GM21515 (cell line): ENCODE data around the gene ARMC5.
"Not testable (repeated sequence)": the region's sequence is repeated elsewhere in the genome, so short reads cannot be mapped to it uniquely, and the experiment has no call there.

Experiments used
- ATAC-seq: cut with Tn5 transposase; IDR thresholded peaks from one replicate; pipeline ENCODE4 v1.9.1; 2021; ENCODE audit not compliant: unreplicated experiment

Gene ARMC5

DNA sequence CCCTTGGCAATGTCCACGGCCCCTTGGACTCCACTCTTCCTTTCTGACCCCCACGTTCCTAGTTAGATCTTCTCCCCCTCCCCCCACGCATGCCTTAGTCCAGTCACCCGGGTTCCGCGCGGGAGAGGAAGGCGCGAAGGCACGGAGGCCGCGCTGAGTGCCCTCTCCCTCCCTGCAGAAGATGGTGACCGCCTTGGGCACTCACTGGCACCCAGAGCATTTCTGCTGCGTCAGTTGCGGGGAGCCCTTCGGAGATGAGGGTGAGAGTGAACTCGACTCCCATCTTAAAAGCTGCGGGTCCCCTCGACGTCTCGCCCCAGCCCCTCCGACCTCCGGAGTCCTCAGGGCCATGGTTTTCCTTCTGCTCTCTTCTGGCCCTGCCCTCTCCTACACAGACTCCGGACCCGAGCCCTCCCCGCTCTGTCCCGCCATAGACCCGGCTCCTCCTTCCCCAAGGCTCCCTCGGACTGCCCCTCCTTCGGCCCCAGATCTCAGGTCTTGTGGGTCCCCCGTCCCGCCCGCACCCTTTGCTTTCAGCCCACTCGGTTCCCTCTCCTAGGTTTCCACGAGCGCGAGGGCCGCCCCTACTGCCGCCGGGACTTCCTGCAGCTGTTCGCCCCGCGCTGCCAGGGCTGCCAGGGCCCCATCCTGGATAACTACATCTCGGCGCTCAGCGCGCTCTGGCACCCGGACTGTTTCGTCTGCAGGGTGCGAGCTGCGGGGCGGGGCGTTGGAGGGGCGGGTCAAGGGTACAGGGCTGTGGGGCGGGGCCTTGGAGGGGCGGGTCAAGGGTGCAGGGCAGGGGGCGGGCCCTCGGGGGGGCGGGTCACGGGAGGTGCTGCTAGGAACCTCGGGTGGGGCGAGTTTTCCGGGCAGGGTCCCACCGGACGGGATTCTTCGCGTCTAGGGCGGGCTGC lies 17.3 kb downstream of the ARMC5 start:
- peak; percentile 52 for ATAC-seq

DNA sequence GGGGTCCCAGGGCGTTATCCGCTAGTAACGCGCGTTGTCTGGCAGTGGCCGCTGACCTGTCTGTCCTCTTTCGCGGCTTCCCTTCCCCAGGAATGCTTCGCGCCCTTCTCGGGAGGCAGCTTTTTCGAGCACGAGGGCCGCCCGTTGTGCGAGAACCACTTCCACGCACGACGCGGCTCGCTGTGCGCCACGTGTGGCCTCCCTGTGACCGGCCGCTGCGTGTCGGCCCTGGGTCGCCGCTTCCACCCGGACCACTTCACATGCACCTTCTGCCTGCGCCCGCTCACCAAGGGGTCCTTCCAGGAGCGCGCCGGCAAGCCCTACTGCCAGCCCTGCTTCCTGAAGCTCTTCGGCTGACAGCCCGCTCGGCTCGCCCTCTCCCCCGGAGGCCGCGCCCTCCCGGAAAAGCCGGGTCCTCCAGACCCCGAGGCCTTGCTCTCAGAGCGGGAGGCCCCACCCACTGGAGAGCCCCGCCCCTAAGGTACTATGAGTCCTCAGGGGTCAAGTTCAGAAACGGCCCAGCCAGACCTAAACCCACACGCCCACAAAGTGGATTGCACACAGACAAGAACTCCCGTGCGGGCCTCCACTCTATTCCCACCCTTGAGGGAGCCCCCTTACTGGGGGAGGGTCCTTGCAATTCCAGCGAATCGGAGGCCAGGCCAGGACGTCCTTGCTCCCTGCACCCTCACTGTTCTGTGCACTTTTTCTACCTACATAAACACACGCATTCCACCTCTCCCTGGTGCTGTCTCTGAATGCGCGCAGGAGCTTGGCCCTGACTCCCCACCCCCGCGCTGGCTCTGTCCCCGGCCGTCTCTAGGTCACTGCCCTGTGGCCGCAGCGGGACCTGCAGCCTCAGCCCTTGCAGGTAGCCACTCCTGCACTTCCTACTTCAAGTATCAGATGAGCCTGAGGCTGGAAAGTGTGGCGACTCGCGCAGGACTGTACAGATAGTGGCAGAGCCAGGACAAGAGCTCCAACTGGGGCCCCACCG lies 18.2 kb downstream of the ARMC5 start:
- ATAC-seq = no peak

DNA sequence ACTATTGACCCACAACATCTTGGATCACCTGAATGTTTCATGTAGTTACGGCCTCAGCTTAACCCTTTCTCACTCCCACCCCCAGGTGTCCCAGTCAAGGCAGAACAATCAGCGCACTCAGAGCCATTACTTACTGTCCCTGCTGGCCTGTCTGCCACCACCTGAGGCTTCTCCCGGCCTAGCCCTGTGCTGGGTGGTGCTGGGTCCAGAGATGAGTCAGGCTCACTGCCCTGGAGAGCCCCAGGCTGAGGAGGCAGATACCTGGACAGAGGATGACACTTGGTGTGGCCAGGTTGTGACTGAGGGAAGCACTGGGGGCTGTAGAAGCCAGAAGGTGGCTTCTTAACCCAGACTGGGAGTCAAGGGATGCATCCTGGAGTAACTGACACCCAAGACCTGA lies 19.7 kb downstream of the ARMC5 start:
- ATAC-seq = no peak

DNA sequence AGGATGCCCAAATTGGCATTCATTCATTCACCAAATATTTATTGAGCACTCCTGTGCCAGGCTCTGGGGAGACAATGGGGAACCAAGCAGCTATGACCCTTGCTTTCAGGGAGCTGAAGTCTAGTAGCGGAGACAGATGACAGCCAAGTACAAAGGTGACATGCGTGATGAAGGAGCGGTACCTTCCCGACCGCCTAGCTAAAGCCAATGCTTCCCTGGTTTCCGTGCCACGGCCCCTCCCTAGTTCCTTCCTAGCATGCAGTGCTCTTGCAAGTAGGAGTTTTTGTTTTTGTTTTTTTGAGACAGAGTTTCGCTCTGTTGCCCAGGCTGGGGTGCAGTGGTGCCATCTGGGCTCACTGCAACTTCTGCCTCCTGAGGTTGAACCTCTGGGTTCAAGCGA lies 20.4 kb downstream of the ARMC5 start:
- no peak for ATAC-seq

DNA sequence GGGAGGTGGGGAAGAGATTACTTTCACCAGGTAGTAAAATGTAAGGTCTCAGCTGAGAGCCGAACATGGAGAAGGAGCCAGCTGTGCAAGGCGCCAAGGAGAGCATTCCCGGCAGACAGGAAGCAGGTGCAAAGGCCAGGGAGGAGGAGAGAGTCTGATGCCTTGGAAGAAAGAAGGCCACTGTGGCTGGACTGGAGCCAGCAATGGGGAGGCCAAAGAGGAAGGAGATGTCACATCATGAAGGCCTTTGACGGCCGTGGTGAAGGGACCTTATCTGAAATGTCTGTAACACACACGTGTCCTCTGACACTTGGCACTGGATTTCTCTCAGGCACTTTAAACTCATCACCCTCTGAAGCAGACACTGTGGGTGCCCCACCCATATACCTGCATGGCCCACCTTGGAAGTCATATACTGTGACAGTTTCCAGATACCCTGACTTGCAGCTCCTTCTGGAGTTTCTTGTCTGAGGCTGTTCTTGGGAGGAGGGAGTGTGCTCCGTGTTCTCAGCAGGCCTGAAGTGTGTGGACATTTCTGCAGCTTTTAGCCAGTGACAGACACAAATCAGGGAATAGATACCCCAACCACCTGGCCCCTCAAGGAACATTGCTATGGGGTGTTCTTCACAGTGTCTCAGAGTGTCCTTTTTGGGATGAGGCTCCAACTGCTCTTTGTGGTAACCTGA lies 21.7 kb downstream of the ARMC5 start:
- no peak for ATAC-seq

DNA sequence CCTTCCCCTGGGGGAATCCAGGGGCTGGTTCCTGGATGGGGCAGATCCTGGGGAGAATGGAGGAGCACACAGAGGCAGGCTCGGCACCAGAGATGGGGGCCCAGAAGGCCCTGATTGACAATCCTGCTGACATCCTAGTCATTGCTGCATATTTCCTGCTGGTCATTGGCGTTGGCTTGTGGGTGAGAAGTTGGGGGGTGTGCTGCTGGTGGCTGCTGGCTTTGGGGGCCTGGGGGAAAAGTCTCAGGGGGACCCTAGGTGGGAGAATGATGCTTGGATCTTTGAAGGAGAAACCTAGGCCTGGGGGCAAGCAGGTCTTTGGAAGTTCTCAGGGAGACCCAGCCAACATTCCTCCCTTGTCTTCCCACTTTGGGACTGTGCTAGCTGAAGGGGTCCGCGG lies 23.8 kb downstream of the ARMC5 start, which contains the start of gene SLC5A2:
Gene SLC5A2, plus strand, starts transcription at position 43 of the 400 bp plus-strand sequence. Its CDS starts 14 bp downstream, at position 57.
- ATAC-seq = no peak

DNA sequence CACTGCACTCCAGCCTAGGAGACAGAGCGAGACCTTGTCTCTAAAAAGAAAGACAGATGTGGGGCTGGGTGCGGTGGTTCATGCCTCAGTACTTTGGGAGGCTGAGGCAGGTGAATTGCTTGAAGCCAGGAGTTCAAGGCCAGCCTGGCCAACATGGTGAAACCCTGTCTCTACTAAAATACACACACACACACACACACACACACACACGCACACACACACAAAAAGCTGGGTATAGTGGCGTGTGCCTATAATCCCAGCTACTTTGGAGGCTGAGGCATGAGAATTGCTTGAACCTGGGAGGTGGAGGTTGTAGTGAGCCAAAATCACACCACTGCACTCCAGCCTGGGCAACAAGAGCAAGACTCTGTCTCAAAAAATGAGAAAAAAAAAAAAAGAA lies 24.7 kb downstream of the ARMC5 start:
- not testable (repeated sequence) for ATAC-seq

DNA sequence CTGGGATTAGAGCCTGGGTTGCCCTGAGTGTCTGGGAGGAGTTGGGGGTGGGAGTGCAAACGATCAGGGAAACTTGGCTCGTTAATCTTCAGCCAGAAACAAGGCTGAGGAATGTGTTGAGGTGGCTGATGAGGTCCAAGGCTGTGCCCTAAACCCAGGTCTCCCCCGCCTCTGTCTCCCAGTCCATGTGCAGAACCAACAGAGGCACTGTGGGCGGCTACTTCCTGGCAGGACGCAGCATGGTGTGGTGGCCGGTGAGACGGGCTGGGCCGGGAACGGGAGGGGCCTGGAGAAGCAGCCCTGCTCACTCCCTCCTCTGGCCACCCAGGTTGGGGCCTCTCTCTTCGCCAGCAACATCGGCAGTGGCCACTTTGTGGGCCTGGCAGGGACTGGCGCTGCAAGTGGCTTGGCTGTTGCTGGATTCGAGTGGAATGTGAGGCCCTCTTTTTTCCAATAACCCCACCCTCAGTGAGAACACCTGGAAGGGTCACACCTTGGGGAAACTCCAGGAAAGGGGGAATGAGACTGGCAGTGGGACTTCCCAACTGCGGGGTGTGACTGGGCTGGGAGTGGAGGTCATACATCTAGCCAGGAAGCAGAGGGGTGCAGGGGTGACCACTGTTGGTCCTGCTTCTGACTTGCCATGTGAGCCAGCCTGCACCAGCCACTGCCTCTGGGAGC lies 25.3 kb downstream of the ARMC5 start:
- no peak for ATAC-seq

DNA sequence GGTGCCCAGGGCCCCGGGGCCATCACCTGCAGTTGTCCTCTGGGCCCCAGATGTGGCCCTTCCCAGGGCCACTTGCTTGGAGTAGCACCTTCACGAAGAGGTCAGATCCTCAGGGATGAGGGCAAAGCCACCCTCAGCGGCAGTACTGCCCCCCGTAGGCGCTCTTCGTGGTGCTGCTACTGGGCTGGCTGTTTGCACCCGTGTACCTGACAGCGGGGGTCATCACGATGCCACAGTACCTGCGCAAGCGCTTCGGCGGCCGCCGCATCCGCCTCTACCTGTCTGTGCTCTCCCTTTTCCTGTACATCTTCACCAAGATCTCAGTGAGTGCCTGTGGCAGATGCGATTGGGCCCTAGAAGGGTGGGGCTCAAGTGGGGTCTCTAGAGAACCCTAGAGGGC lies 26.3 kb downstream of the ARMC5 start:
- no peak for ATAC-seq

DNA sequence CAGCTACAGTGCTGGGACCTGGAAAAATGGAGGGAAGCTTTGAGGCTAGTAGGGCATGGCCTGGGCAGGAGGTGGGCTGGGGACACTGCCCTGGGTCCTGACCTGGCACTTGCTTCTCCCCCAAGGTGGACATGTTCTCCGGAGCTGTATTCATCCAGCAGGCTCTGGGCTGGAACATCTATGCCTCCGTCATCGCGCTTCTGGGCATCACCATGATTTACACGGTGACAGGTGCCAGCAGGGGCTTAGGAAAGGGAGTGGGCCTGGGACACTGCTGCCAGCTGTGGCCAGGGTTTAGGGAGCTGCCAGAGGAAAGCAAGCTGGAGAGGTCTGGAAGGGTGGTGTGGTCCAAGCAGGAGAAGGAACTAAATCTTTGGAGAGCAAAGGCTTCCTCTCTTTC lies 26.7 kb downstream of the ARMC5 start:
- no peak for ATAC-seq

DNA sequence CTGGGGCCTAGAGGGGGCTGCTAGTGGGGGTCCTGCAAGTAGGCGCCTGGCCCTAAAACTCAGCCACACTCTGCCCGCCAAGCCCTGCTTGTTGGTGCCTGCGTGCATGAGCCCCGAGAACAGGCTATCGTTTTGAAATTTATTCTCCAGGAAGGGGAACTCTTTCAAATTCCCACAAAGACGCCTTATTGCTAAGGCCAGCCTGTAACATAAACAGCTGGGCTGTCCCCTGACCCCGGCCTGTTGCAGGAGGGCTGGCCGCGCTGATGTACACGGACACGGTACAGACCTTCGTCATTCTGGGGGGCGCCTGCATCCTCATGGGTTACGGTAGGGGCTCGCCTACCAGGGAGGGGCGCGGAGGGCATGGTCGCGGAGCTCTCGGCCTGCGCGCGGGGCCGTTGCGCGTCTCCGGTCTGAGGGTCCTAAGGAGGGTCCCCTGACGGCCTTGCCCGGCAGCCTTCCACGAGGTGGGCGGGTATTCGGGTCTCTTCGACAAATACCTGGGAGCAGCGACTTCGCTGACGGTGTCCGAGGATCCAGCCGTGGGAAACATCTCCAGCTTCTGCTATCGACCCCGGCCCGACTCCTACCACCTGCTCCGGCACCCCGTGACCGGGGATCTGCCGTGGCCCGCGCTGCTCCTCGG lies 27.9 kb downstream of the ARMC5 start:
- no peak for ATAC-seq

DNA sequence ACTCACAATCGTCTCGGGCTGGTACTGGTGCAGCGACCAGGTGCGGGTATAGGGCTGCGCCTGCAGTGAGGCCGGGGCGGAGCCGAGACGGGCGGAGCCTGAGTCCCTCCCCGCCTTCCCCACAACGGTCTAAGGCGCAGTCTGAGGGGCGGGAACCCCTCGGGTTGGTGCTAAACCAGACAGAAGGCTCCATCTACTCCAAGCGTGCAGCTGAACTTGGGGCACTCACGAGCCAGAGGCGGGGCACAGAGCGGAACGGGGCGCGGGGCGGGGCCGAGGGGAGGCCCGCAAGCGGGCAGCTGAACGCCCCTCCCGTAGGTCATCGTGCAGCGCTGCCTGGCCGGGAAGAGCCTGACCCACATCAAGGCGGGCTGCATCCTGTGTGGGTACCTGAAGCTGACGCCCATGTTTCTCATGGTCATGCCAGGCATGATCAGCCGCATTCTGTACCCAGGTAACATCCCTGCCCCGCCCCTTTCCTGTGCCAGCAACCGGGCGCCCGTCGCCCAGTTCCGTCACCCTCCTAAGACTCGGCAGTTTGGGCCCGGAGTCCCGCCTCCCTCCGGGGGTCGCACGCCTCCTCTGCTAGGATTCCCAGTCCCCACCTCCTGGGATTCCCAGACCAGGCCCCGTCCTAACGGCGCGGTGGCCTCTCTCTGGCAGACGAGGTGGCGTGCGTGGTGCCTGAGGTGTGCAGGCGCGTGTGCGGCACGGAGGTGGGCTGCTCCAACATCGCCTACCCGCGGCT lies 28.6 kb downstream of the ARMC5 start:
- ATAC-seq = peak; percentile 57

DNA sequence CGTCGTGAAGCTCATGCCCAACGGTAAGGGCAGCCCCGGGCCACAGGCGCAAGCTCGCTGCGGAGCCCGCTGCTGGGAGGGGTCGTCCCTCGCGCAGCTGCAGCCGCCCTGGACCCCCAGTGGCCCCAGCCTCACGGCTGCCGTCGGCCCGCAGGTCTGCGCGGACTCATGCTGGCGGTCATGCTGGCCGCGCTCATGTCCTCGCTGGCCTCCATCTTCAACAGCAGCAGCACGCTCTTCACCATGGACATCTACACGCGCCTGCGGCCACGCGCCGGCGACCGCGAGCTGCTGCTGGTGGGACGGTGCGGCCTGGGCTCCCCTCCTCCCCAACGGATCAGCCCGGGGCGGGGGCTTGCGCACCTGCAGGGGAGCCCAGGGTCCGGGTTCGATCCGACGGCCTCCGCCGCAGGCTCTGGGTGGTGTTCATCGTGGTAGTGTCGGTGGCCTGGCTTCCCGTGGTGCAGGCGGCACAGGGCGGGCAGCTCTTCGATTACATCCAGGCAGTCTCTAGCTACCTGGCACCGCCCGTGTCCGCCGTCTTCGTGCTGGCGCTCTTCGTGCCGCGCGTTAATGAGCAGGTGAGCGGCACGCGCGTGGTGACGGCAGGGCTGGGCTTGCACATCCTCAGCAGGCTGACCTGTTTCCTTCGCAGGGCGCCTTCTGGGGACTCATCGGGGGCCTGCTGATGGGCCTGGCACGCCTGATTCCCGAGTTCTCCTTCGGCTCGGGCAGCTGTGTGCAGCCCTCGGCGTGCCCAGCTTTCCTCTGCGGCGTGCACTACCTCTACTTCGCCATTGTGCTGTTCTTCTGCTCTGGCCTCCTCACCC lies 29.4 kb downstream of the ARMC5 start:
- no peak for ATAC-seq

DNA sequence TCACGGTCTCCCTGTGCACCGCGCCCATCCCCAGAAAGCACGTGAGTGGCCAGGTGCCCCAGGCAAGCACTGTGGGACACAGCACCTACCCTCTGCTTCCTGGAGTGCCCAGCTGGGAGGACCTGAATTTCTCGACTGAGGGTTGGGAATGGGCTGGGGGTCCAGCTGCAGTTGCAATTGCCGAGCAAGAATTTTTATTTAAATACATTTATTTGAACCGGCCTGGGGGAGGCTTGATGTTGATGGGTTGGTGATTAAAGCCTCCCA lies 29.9 kb downstream of the ARMC5 start:
- no peak for ATAC-seq

DNA sequence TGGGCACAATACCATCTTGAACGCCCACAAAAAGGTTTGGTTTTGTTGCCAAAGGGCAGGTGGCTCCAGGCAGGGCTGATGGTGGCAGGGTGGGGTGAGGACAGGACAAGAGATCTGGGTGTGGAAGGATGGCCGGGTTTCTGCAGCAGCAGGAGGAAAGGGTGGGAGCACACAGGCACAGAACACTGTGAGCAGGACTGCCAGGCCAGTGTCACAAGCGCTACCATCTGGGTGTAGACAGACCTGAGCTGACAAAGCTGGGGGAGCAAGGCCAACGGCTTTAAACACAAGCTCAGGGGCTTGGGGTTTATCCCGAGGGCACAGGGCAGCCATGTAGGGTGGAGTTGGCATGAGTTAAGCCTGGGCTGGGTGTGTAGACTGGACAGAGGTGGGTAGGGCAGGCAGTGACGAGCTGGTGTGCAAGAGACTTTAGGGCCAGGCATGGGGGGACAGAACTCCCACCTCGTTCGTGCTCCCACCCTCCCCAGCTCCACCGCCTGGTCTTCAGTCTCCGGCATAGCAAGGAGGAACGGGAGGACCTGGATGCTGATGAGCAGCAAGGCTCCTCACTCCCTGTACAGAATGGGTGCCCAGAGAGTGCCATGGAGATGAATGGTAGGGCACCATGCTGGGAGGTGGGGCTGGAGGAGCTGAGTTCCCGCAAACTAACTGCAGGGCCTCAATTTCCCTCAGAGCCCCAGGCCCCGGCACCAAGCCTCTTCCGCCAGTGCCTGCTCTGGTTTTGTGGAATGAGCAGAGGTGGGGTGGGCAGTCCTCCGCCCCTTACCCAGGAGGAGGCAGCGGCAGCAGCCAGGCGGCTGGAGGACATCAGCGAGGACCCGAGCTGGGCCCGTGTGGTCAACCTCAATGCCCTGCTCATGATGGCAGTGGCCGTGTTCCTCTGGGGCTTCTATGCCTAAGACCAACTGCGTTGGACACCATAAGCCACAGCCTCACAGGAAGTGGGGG lies 30.6 kb downstream of the ARMC5 start:
- no peak for ATAC-seq

DNA sequence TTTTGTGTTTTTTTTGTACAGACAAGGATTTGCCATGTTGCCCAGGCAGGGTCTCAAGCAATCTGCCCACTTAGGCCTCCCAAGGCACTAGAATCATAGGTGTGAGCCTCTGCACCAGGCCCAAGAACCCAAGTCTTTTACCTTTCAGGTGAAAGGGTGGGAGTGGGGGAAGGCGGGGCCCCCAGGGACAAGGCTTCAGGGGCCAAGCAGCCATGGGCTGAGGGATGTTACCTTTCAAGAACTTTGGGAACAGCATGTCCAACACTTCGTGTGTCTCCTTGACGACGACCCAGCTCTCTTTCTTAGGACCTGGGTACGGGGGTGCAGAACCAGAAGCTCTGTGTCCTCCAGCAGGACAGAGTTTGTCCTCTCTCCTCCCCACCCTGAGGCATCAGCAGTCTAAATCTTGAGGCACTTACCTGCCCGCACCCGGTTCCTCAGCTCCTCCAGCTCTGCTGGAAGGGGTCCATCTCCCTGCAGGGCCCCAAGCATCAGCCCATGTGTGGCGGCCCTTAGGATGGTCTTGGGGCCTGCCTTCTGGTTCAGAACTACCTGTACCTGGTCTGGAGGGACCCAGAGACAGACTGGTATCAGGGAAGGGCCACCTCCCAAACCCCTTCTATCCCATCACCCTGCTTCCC lies 32.6 kb downstream of the ARMC5 start:
- no peak for ATAC-seq

DNA sequence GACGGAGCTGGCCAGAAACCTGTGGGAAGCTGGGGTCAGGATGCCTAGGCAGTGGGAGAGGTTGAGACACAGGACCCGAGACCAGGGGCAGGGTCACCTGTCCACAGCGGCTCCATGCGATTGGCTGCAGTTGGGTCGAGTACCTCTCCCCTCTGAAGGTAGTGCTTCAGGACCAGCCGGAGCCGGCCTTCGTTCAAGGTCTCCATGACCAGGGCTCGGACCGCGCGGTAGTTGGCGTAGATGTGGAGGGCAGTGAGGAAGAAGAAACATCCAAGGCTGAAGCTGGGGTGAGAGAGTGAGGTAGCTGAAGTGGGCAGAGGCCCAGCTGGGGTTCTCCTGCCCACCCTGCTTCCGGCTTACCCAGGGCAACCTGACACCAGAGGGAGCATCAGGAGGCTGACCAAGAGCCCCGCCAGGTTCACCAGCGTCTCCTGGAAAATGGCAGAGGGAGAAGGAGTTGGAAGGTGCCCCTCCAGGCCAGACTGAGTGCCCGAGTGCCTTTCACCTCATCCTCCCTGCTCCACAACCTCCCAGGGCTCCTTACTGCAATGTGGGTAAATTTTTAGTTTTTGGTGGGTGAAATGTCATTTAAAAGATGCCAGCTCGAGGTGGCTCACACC lies 34.3 kb downstream of the ARMC5 start:
- ATAC-seq = no peak
